BJ (cell line): ENCODE results near the gene RFX7. TPM values are rescaled to one million over a fixed set of nuclear protein-coding genes. Genes with fewer than 3 reads are reported as not detected.

Experiments
- CTCF ChIA-PET: fragments of 350-600 bp; formaldehyde crosslinking; extraction: SDS; loops from one replicate; lab custom pipeline; 2021; ENCODE audit warnings: antibody characterized with exemption, inconsistent platforms; lab: Yijun Ruan, JAX
- POLR2A ChIA-PET: fragments of 300-600 bp; sonication (Branson Sonifier 250); formaldehyde crosslinking; extraction: SDS; loops from one replicate; lab custom pipeline; 2021; ENCODE audit warnings: antibody characterized with exemption; lab: Charles Lee
- DNase-seq: peaks from one replicate; pipeline ENCODE4 v3.0.0-alpha.2; 2011; ENCODE audit warnings: low read depth
- H3K27me3 ChIP-seq: 2 replicates; pipeline ENCODE4 v1.6.0; 2011; ENCODE audit warnings: low read length; ENCODE audit not compliant: control insufficient read depth, insufficient read depth
- H3K36me3 ChIP-seq: 2 replicates; pipeline ENCODE4 v1.5.1; 2011; ENCODE audit warnings: low read length; ENCODE audit not compliant: control insufficient read depth, insufficient read depth
- H3K4me3 ChIP-seq: 2 replicates; pipeline ENCODE4 v1.5.1; 2011; ENCODE audit warnings: low read depth, mild to moderate bottlenecking, control low read depth, low read length
- polyA plus RNA-seq: library from polyadenylated mRNA; depleted of rRNA; stranded (reverse); fragments of >200 nt; gene quantifications from 2 replicates; pipeline ENCODE4 v1.2.3, GENCODE V29; 2011
- TF ChIP-seq, protein P1 (sequence below): IDR thresholded peaks from 2 replicates; pipeline ENCODE4 v1.5.1; 2011; ENCODE audit warnings: low read depth, mild to moderate bottlenecking, control low read depth, inconsistent platforms, low read length, moderate library complexity; ENCODE audit not compliant: insufficient read depth

Gene RFX7
- polyA plus RNA-seq, 1 experiment, result 3.5 TPM

DNA sequence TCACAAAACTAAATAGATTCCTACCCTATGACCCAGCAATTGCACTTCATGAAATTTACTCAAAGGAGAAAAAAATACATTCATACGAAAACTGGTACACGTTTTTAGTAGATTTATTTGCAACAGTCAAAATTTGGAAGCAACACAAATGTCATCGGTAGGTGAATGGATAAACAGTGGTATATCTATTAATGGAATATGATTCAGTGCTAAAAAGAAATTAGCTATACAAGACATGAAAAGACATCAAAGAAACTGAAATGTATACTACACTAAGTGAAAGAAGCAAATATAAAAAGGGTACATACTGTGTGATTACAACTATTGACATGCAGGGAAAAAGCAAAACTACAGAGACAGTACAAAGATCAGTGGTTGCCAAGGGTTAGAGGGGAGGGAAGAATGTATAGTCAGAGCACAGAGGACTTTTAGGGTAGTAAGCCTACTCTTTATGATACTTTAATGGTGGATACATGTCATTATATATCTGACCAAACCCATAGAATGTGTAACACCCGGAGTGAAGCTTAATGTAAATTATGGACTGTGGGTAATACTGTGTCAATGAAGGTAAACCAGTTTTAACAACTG, 31.6 kb downstream of the RFX7 start:
- POLR2A ChIA-PET, result no interaction called here
- Histone ChIP-seq H3K27me3 (no peaks in the 10 kb centered on the region), H3K4me3 (no peak overlapping the region), H3K36me3 (no peaks in the 10 kb centered on the region)
- no peak for DNase-seq
- TF ChIP-seq, protein P1, sequence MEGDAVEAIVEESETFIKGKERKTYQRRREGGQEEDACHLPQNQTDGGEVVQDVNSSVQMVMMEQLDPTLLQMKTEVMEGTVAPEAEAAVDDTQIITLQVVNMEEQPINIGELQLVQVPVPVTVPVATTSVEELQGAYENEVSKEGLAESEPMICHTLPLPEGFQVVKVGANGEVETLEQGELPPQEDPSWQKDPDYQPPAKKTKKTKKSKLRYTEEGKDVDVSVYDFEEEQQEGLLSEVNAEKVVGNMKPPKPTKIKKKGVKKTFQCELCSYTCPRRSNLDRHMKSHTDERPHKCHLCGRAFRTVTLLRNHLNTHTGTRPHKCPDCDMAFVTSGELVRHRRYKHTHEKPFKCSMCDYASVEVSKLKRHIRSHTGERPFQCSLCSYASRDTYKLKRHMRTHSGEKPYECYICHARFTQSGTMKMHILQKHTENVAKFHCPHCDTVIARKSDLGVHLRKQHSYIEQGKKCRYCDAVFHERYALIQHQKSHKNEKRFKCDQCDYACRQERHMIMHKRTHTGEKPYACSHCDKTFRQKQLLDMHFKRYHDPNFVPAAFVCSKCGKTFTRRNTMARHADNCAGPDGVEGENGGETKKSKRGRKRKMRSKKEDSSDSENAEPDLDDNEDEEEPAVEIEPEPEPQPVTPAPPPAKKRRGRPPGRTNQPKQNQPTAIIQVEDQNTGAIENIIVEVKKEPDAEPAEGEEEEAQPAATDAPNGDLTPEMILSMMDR, result no peak
- CTCF ChIA-PET, result no interaction called here

DNA sequence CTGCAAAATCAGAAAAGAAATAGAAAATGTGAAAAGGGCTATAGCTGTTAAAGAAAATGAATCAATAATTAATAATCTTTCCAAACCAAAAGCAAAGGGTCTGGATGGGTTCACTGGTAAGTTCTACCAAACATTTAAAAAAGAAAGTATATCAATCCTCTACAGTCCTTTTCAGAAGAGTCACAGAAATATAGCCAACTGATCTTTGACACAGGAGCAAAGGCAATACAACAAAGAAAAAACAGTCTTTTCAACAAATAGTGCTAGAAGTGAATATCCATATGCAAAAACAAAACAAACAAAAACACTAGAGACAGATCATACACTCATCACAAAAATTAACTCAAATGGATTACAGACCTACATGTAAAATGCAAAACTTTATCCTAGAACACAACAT, 32.6 kb downstream of the RFX7 start:
- TF ChIP-seq, protein P1, result no peak
- no peaks in the 10 kb centered on the region for H3K27me3 ChIP-seq
- CTCF ChIA-PET, result no interaction called here
- POLR2A ChIA-PET, result no interaction called here
- H3K36me3 ChIP-seq, result no peaks in the 10 kb centered on the region
- DNase-seq, result no peak
- H3K4me3 ChIP-seq, result no peak overlapping the region

DNA sequence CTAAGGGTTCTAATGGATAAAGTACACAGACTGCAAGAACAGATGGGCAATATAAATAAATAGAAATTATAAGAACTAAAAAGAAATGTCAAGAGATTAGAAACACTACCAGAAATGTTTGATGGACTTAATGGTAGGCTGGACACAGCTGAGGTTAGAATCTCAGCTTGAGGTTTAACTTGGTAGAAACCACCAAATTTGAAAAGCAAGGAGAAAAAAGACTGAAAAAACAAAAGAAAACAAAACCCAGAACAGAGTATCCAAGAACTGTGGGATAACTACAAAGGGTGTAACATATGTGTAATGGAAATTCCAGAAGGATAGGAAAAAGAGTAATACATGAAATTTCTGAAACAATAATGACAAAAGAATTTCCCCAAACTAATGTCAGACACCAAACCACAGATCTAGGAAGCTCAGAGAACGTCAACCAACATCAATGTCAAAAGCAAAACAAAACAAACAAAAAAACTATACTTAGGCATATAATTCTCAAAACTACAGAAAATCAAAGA, 35.0 kb downstream of the RFX7 start:
- no peaks in the 10 kb centered on the region for H3K27me3 ChIP-seq
- ChIA-PET POLR2A (no interaction called here), CTCF (no interaction called here)
- no peaks in the 10 kb centered on the region for H3K36me3 ChIP-seq
- no peak overlapping the region for H3K4me3 ChIP-seq
- TF ChIP-seq, protein P1, result no peak
- DNase-seq, result no peak

DNA sequence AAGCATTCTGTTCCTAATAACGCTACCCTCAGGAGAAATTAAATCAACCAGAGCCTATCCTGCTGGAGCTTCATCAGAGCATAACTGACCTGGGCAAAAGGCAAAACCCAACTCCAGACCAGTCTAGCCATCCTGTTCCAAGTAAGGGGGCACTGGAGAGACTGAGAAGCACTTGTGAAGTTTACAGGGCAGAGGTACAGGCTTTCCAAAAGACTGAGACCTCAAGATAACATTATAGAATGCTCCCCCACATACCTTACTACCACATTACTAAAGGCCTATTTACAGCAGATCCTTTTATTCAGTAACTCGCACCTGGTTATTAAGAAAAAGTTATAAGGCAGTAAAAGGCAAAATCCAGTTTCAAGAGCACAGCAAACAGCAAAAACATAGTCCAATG, 35.5 kb downstream of the RFX7 start:
- ChIA-PET POLR2A (no interaction called here), CTCF (no interaction called here)
- Histone ChIP-seq H3K4me3 (no peak overlapping the region), H3K27me3 (no peaks in the 10 kb centered on the region), H3K36me3 (no peaks in the 10 kb centered on the region)
- TF ChIP-seq, protein P1, result no peak
- no peak for DNase-seq

DNA sequence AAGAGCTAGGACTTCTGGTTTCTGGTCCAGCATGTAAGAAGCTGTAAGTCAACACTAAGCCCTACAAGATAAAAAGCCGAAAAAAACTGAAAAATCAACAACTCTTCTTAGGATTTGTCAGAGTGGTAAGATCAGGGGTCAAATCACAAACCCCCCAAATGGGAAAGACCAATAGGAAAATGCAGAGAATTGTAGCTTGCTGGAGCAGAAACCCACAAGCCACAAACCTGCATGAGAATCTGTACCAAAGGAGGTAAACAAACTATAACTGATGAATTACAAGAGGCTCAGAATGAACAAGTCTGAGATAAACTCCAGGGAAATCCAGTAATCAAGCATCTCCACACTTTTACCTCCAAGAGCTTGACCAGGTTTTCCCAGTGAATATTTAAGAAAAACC, 36.0 kb downstream of the RFX7 start:
- no peaks in the 10 kb centered on the region for H3K27me3 ChIP-seq
- CTCF ChIA-PET, result no interaction called here
- DNase-seq, result no peak

More for the DNA sequence above, 36.0 kb downstream of the RFX7 start:
- TF ChIP-seq, protein P1, result no peak
- POLR2A ChIA-PET, result no interaction called here
- Histone ChIP-seq H3K4me3 (no peak overlapping the region), H3K36me3 (no peaks in the 10 kb centered on the region)
